G401.6 (cell line): Measurements from ENCODE around the gene ARHGAP22.

Source experiments
- FAIRE-seq: peaks from 2 replicates; lab custom pipeline; 2012; peaks lifted over from hg19 to GRCh38; lab: Jason Lieb, UNC

The ARHGAP22 gene

GRCh38 chr10:48529331-48529730, 75.5 kb downstream of the ARHGAP22 start:
- FAIRE-seq: no peak

GRCh38 chr10:48527756-48528155, 77.1 kb downstream of the ARHGAP22 start:
- no peak for FAIRE-seq

GRCh38 chr10:48526846-48527505, 77.9 kb downstream of the ARHGAP22 start:
- no peak for FAIRE-seq

- no peak for FAIRE-seq
Measured at GRCh38 chr10:48526011-48526821, 78.7 kb downstream of the ARHGAP22 start.

- no peak for FAIRE-seq
Measured at GRCh38 chr10:48525113-48525512, 79.8 kb downstream of the ARHGAP22 start.

GRCh38 chr10:48523820-48524758, 80.8 kb downstream of the ARHGAP22 start:
- no peak for FAIRE-seq

GRCh38 chr10:48523212-48523819, 81.6 kb downstream of the ARHGAP22 start:
- FAIRE-seq: no peak

- no peak for FAIRE-seq
Measured at GRCh38 chr10:48522011-48522765, 82.7 kb downstream of the ARHGAP22 start.

GRCh38 chr10:48520594-48520993, 84.3 kb downstream of the ARHGAP22 start:
- no peak for FAIRE-seq

GRCh38 chr10:48520184-48520506, 84.7 kb downstream of the ARHGAP22 start:
- FAIRE-seq: no peak

GRCh38 chr10:48519481-48520183, 85.2 kb downstream of the ARHGAP22 start:
- FAIRE-seq: no peak

GRCh38 chr10:48518986-48519385, 85.9 kb downstream of the ARHGAP22 start:
- FAIRE-seq: no peak

GRCh38 chr10:48517911-48518811, 86.7 kb downstream of the ARHGAP22 start:
- no peak for FAIRE-seq

GRCh38 chr10:48517482-48517881, 87.4 kb downstream of the ARHGAP22 start:
- no peak for FAIRE-seq

GRCh38 chr10:48516911-48517310, 88.0 kb downstream of the ARHGAP22 start:
- no peak for FAIRE-seq

GRCh38 chr10:48514916-48515315, 90.0 kb downstream of the ARHGAP22 start:
- FAIRE-seq: peak; percentile 27

GRCh38 chr10:48514255-48514654, 90.6 kb downstream of the ARHGAP22 start:
- no peak for FAIRE-seq

- no peak for FAIRE-seq
Measured at GRCh38 chr10:48512861-48513260, 92.0 kb downstream of the ARHGAP22 start.

GRCh38 chr10:48511875-48512231, 93.0 kb downstream of the ARHGAP22 start:
- FAIRE-seq: no peak
